GM06990 (cell line): ENCODE data around the gene SLC25A41.

ENCODE experiments used
- DNase-seq: peaks from one replicate; pipeline ENCODE4 v3.0.0-alpha.2; 2011; ENCODE audit not compliant: insufficient read length; ENCODE audit errors: extremely low read depth
- H3K27me3 ChIP-seq: replicated peaks from 2 replicates; pipeline ENCODE4 v1.6.0; 2011; ENCODE audit warnings: low read length; ENCODE audit not compliant: control insufficient read depth, insufficient read depth
- H3K36me3 ChIP-seq: 2 replicates; pipeline ENCODE4 v1.5.1; 2011; ENCODE audit warnings: low read length; ENCODE audit not compliant: control insufficient read depth, insufficient read depth
- H3K4me3 ChIP-seq: replicated peaks from 2 replicates; pipeline ENCODE4 v1.5.1; 2011; ENCODE audit warnings: low read depth, mild to moderate bottlenecking, control low read depth, low read length
- CTCF ChIP-seq: IDR thresholded peaks from 2 replicates; pipeline ENCODE4 v1.5.1; 2011; ENCODE audit warnings: low read length, control low read depth, mild to moderate bottlenecking, inconsistent platforms; ENCODE audit not compliant: insufficient read depth, poor library complexity, severe bottlenecking

The SLC25A41 gene

GRCh38 chr19:6452899-6453298, 19.3 kb upstream of the SLC25A41 start:
- no peak for DNase-seq
- Histone ChIP-seq H3K4me3 (no peak overlapping the region), H3K36me3 (peaks cover 37% of the 10 kb centered on the region), H3K27me3 (no peaks in the 10 kb centered on the region)
- no peak for TF ChIP-seq CTCF

- no peak for TF ChIP-seq CTCF
- Histone ChIP-seq H3K36me3 (peaks cover 36% of the 10 kb centered on the region), H3K27me3 (no peaks in the 10 kb centered on the region), H3K4me3 (no peak overlapping the region)
- DNase-seq = no peak
These were observed 18.7 kb upstream of the SLC25A41 start for GRCh38 chr19:6452223-6452614.

- H3K4me3 ChIP-seq = no peak overlapping the region
- no peak for TF ChIP-seq CTCF
- no peaks in the 10 kb centered on the region for H3K27me3 ChIP-seq
- DNase-seq = no peak
- H3K36me3 ChIP-seq = peaks cover 36% of the 10 kb centered on the region
These were observed 18.1 kb upstream of the SLC25A41 start for GRCh38 chr19:6451583-6452222.

- H3K27me3 ChIP-seq = no peaks in the 10 kb centered on the region
- peaks cover 28% of the 10 kb centered on the region for H3K36me3 ChIP-seq
- no peak for TF ChIP-seq CTCF
- DNase-seq = no peak
- no peak overlapping the region for H3K4me3 ChIP-seq
These were observed 16.6 kb upstream of the SLC25A41 start for GRCh38 chr19:6450166-6450565.

GRCh38 chr19:6448045-6448444, 14.5 kb upstream of the SLC25A41 start:
- TF ChIP-seq CTCF = no peak
- H3K36me3 ChIP-seq = peaks cover 21% of the 10 kb centered on the region
- H3K4me3 ChIP-seq = no peak overlapping the region
- H3K27me3 ChIP-seq = no peaks in the 10 kb centered on the region
- DNase-seq = no peak

- Histone ChIP-seq H3K4me3 (no peak overlapping the region), H3K27me3 (no peaks in the 10 kb centered on the region), H3K36me3 (peaks cover 10% of the 10 kb centered on the region)
- DNase-seq = no peak
- TF ChIP-seq CTCF = no peak
These were observed 12.9 kb upstream of the SLC25A41 start for GRCh38 chr19:6446452-6446851.
